C1 segment of cervical spinal cord (tissue), 14 donors: ENCODE measurements around the gene NOTCH1.

ENCODE experiments used
- DNase-seq, 14 donors: peaks; one replicate each; lab custom pipeline; 2025; lab: John Stamatoyannopoulos, UW

The NOTCH1 gene

GRCh38 chr9:136532799-136533774 is 12.8 kb downstream of the NOTCH1 start:
- DNase-seq: no peak

- no peak for DNase-seq
These were observed 13.7 kb downstream of the NOTCH1 start for GRCh38 chr9:136531904-136532798.

GRCh38 chr9:136531186-136531903 is 14.5 kb downstream of the NOTCH1 start:
- DNase-seq: no peak

GRCh38 chr9:136530461-136531089 is 15.3 kb downstream of the NOTCH1 start:
- no peak for DNase-seq

GRCh38 chr9:136529516-136530460 is 16.1 kb downstream of the NOTCH1 start:
- DNase-seq: no peak

- DNase-seq: no peak
These were observed 17.0 kb downstream of the NOTCH1 start for GRCh38 chr9:136528716-136529341.

- no peak for DNase-seq
These were observed 17.8 kb downstream of the NOTCH1 start for GRCh38 chr9:136527721-136528710.

GRCh38 chr9:136527131-136527530 is 18.7 kb downstream of the NOTCH1 start:
- no peak for DNase-seq

GRCh38 chr9:136526625-136527066 is 19.2 kb downstream of the NOTCH1 start:
- peak in 12 of 14 donors; percentile 29 to 86 (median 76) for DNase-seq

GRCh38 chr9:136525841-136526499 is 19.9 kb downstream of the NOTCH1 start:
- peak; percentile 11 to 95 (median 86) for DNase-seq

- no peak for DNase-seq
These were observed 20.6 kb downstream of the NOTCH1 start for GRCh38 chr9:136525207-136525606.

GRCh38 chr9:136522314-136523237 is 23.3 kb downstream of the NOTCH1 start:
- peak in 1 of 14 donors; percentile 39 for DNase-seq

GRCh38 chr9:136521537-136521936 is 24.3 kb downstream of the NOTCH1 start:
- peak in 3 of 14 donors; percentile 11 to 37 (median 19) for DNase-seq

- DNase-seq: no peak
These were observed 25.8 kb downstream of the NOTCH1 start for GRCh38 chr9:136520053-136520540.

GRCh38 chr9:136519263-136520052 is 26.4 kb downstream of the NOTCH1 start:
- no peak for DNase-seq
